Measurements from ENCODE around the gene STRN3.

Gene STRN3

DNA sequence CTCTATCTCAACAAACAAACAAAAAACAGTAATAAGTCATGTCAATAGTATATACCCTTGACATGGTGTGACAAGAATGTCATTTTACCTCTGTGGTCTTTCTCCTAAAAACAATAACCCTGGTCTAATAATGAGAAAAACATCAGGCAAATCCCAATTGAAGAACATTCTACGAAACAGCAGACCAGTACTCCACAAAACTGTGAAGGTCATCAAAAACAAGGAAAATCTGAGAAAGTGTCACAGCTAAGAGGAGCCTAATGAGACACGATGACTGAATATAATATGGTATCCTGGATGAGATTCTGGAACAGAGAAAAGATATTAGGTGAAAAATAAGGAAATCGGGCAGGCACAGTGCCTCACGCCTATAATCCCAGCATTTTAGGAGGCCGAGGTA lies 157.4 kb downstream of the STRN3 start:
- TF ChIP-seq CTCF (IDR thresholded peaks at IDR 0.05; ENCODE audit: low read depth, low read length, missing control alignments), result no peak
- H3K27ac ChIP-seq, result no peak overlapping the region
- no peaks in the 10 kb centered on the region for H3K27me3 ChIP-seq (replicated peaks)
- in situ Hi-C loops (cut with HindIII; ENCODE audit: low pct_ligation_motif_present, low sequenced_read_pairs), result no loop called here
- no peak overlapping the region for H3K4me3 ChIP-seq (ENCODE audit: low read depth, low read length)
- no peak for DNase-seq
- H3K36me3 ChIP-seq (replicated peaks), result no peaks in the 10 kb centered on the region

DNA sequence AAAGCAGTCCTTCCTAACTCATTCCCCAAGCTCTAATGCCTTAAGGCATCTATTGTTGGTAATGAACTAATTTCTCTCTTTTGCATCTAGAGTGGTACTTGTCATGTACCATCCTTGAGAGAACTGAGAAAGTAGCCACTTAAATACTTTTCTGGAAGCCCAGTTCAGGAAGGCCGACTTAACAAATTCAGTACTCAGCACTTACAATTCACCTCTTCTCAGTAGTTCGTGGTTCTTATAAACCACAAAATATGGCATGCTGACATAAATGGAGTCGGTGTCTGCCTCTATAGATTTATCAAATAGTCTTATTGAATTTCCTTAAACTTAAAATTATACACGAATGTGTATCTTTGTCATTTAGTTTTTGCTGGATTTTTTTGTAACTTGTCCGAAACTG lies 161.2 kb downstream of the STRN3 start:
- DNase-seq, result no peak
- no peak overlapping the region for H3K4me3 ChIP-seq (ENCODE audit: low read depth, low read length)
- no peaks in the 10 kb centered on the region for H3K27me3 ChIP-seq (replicated peaks)
- no peak overlapping the region for H3K27ac ChIP-seq
- H3K36me3 ChIP-seq (replicated peaks), result no peaks in the 10 kb centered on the region
- in situ Hi-C loops (cut with HindIII; ENCODE audit: low pct_ligation_motif_present, low sequenced_read_pairs), result no loop called here
- TF ChIP-seq CTCF (IDR thresholded peaks at IDR 0.05; ENCODE audit: low read depth, low read length, missing control alignments), result no peak

DNA sequence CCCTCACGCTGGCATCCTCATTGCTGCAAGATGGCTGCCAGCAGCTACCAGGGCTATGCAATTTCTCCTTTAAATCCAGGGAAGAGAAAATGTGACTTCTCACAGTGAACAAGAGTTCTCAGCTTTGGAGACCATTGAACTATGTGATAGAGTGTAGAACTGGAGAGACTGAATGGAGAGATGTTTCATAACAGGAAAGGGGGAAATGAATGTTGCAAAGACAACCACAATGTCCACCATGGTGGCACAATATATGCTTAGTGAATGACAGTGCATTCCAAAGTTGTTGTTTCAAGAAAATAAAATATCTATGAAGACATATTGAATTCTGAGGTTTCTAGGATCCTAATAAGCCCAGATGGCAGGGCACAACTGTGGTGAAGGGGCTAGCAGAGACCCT lies 165.0 kb downstream of the STRN3 start:
- TF ChIP-seq CTCF (IDR thresholded peaks at IDR 0.05; ENCODE audit: low read depth, low read length, missing control alignments), result no peak
- Histone ChIP-seq H3K27me3 (replicated peaks) (no peaks in the 10 kb centered on the region), H3K4me3 (ENCODE audit: low read depth, low read length) (no peak overlapping the region), H3K36me3 (replicated peaks) (no peaks in the 10 kb centered on the region), H3K27ac (no peak overlapping the region)
- DNase-seq, result no peak
- in situ Hi-C loops (cut with HindIII; ENCODE audit: low pct_ligation_motif_present, low sequenced_read_pairs), result no loop called here

DNA sequence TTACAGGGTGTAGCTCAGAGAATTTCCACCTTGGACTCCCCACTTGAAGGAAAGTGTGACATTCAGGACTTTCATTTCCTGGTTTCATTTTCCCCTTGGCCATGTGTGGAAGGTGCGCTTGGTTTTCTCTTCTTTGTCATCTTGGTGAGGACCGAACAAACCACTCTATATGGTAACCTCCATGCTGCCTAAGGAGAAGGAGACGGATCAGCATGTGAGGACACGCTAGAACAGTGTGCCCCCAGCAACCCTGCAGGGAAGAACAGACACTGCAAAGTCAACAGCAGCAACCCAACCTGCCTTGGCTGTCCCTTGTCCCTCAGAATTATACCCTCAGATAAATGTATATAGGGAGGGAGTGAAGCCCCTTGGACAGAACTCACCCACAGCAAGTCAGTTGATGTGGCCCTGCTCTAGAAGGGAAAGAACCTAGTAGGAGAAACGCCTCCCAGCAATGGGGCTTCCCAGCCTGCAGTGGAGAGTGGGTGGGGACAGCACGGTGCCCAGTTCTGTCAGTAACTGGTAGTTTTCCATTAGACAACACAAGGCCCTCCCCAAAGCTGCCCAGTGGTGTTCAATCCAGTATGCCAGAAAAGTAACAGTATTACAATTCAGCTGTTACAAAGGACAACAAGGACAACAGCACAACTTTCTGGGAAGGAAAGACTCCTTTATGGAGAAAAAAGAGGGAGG lies 170.7 kb downstream of the STRN3 start:
- no peak for TF ChIP-seq CTCF (IDR thresholded peaks at IDR 0.05; ENCODE audit: low read depth, low read length, missing control alignments)
- no peak overlapping the region for H3K4me3 ChIP-seq (ENCODE audit: low read depth, low read length)
- in situ Hi-C loops (cut with HindIII; ENCODE audit: low pct_ligation_motif_present, low sequenced_read_pairs), result no loop called here
- no peak overlapping the region for H3K27ac ChIP-seq
- DNase-seq, result no peak
- no peaks in the 10 kb centered on the region for H3K27me3 ChIP-seq (replicated peaks)
- no peaks in the 10 kb centered on the region for H3K36me3 ChIP-seq (replicated peaks)

DNA sequence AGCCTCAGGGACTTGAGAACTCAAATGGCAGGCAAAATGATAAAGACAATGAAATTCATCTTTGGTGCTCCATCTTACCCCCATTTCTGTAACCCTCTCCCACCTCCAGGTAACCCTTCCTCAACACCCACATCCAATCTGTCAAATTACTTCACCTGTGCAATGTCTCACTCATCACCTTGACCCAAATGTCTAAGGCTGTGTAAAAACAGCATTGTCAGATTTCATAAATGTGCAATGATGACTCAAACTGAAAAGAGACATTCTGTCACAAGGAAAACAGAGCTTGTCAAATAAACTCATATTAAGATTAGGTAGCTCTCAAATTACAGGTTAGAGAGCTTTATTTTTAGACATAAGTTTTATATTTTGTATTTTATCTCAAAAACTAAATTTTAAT lies 171.7 kb downstream of the STRN3 start:
- Histone ChIP-seq H3K36me3 (replicated peaks) (no peaks in the 10 kb centered on the region), H3K27ac (no peak overlapping the region), H3K27me3 (replicated peaks) (no peaks in the 10 kb centered on the region), H3K4me3 (ENCODE audit: low read depth, low read length) (no peak overlapping the region)
- in situ Hi-C loops (cut with HindIII; ENCODE audit: low pct_ligation_motif_present, low sequenced_read_pairs), result no loop called here
- DNase-seq, result no peak
- no peak for TF ChIP-seq CTCF (IDR thresholded peaks at IDR 0.05; ENCODE audit: low read depth, low read length, missing control alignments)

DNA sequence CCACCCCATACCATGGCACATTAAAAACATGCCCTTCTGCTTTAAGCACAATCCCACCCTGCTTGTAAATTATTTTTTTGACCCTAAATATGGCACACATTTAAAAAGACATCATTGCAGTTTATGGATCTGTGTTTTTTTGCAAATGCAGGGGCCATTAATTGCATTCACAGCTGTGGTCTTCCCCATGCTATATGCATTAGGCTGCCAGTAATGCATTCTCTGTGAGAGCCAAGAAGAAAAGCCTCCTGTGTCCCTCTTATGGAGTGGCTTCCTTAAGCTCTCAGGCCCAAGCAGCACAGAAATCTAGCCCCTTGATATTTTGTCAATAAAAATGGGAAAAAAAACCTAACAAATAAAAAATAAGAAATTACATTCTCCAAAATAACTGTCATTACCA lies 172.2 kb downstream of the STRN3 start:
- Histone ChIP-seq H3K27me3 (replicated peaks) (no peaks in the 10 kb centered on the region), H3K4me3 (ENCODE audit: low read depth, low read length) (no peak overlapping the region), H3K36me3 (replicated peaks) (no peaks in the 10 kb centered on the region), H3K27ac (no peak overlapping the region)
- DNase-seq, result no peak
- no peak for TF ChIP-seq CTCF (IDR thresholded peaks at IDR 0.05; ENCODE audit: low read depth, low read length, missing control alignments)
- in situ Hi-C loops (cut with HindIII; ENCODE audit: low pct_ligation_motif_present, low sequenced_read_pairs), result no loop called here
